Measurements from ENCODE around the gene GRB10.
"Not testable (repeated sequence)": the region's sequence is repeated elsewhere in the genome, so short reads cannot be mapped to it uniquely, and the experiment has no call there.

Gene GRB10

DNA sequence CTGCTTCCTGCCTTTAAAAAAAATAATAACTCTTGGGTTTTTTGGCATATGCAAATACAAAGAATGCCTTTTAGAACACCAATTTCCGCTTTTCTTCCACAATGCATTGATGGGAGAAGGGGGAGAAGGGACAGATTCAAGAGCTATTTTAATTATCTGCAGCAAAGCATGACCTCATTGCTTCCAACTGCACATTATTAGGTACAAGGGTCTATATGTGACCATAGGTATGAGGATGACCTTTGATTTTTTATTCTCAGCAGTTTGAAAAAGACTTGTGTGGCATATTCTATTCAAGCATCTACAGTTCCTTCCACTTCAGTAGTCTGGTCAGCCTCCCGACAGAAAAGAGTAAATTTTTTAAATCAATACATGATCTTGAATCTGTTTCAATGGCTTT lies 39.7 kb downstream of the GRB10 start:
- DNase-seq: no peak

DNA sequence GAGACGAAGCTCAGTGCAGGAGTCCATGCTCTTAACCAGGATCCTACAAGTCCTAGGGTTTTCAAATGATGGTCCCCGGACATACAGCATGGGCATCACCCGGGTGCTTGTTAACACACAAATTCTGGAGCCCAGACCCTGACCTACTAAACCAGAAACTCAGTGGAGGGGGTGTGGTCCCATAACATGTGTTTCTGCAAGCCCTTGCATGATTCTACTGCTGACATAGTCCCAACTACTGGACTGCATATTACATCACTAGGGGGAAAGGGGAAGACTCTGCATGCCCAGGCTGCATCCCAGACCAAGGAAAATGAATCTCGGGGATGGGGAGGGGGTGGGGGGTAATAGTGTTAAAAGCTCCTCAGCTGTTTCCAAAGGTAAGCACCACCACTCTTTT lies 40.3 kb downstream of the GRB10 start:
- DNase-seq: no peak

DNA sequence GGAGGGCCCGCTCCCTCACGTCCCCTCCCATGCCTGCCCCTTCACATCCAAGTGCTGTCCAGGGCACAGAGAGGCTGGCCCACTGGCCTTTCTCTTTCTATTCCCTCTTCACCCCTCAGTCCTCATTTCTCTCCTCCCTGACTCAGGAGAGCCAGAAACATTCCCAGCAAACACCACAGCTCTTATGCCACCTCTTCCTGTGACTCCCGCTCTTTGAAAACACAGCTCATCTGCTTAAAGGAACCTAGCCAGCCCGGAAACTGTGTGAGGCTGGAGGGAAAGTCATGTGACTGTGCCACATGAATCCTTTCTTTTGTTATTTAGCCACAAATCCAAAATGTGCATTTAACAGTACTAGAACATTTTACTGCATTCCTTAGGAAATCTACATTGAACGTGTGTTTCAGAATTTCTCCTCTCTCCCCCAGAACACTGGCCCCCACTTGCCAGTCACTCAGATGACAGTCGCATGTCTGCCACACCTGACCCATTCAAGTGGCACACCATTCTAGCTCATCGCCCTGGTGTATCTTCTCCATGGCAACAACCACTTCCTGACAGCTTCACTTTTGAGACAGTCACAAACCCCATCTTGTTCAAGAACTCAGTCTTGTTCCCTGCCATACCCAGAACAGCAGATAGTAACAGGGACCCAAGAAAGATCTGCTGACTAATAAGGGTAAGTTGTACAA lies 42.8 kb downstream of the GRB10 start:
- DNase-seq: no peak

- DNase-seq: no peak
Measured at GRCh38 chr7:50738932-50739331, 43.8 kb downstream of the GRB10 start.

- not testable (repeated sequence) for DNase-seq
Measured at GRCh38 chr7:50735836-50736235, 46.9 kb downstream of the GRB10 start.

DNA sequence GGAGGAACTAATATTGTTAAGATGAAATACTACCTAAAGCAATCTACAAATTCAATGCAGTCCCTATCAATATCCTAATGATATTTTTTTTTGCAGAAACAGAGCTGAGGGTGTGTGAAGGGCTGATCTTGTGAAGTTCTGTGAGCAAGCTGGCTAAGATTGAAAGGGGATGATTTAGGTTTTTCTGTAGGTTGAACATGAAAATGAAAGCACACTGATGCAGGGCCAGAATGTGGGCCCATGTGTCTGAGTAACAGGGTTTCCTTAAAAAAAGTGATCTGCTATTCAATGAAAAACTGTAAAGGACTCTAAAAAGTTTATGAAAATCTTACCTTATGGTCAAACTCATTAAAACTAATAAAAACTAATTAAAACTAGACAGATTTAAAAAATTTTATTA lies 47.4 kb downstream of the GRB10 start:
- no peak for DNase-seq

DNA sequence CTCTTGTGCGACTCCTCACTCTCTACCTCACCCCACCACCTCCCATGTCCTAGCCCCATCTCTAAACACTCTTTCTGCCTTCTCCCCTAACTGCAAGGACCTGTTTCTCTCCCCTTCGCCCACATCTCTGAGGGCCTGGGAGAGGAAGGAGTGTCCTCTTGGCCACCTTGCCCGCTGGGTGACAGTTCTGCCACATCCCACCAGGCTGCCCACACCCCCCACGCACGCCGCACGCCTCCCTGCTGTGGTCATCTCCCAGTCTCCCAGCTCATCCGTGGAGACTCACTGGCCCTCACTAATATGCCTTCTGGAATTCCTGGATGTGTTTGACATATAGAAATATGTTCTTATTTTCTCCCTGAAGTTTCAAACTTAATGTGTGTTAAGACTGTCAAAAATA lies 48.5 kb downstream of the GRB10 start:
- no peak for DNase-seq

DNA sequence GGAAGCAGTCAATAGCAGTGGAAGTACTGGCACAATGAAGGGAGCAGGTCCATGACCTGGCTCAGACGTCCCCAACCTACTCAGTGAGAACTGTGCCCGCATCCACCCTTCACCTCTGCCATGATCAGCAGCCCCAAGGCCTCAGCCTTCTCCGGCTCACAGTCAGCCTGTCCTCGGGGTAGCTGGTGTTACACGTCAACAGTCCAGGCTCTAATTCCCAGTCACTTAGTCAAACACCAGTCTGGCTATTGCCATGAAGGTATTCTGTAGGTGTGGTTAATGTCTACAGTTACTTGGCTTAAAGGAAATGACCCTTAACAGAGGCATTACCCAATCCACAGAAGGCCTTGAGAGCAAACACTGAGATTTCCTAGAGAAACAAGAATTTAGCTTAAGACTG lies 49.1 kb downstream of the GRB10 start:
- no peak for DNase-seq

- no peak for DNase-seq
Measured at GRCh38 chr7:50731703-50732582, 50.8 kb downstream of the GRB10 start.

GRCh38 chr7:50730446-50731400 lies 52.0 kb downstream of the GRB10 start:
- DNase-seq: no peak

DNA sequence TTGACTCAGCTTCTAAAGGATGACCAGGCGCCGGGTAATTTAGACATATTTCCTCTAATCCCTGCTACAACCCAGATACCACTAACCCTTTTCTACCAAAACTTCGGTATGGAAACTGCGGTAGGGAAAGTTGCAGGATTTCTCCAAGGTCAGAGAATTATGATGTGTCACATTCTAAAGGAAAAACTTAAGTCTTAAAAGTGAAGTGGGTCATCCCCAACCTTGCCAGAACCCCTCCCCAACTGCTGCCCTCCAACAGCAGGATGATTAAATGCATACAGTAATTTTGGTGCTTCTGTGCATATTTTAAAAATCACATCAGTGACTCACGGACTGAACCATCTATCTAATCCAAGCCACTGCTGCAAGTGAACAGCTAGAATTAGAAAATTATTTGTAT lies 52.7 kb downstream of the GRB10 start:
- no peak for DNase-seq

DNA sequence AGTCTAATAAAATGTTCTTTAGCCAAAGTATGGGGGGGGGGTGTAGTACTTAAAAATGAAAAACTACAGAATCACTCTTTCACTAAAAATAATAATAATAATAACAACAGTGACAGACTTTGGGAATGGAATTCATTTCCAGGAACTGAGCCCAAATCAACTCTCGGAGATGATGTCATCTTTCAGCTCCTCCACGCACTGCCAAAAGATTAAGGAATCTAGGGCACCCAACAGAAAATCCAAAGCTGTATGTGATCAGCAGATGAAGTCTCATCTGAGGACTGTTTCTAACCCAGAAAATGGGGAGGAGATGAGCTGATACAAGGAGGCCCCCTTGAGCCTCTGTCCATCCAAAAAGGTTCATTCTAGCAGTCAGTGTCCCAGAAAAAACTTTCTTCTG lies 54.5 kb downstream of the GRB10 start:
- no peak for DNase-seq

DNA sequence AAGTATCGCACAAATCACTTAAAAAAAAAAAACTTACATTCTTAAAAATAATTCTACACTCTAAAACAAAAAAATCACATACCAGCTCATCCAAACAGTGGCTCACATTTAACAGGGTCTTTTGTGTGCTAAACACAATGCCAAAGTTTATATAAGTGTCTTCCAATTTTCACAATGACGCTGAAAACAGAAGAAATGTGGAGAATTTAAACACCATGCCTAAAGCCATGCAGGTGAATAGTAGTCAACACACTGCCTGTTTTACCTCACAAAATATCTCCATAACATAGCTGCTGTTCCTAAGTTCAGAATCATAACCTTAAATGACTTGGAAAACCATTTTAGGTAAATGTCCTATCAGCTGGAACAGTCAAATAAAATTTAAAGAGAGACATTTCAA lies 55.0 kb downstream of the GRB10 start:
- no peak for DNase-seq

GRCh38 chr7:50727072-50727471 lies 55.6 kb downstream of the GRB10 start:
- no peak for DNase-seq

DNA sequence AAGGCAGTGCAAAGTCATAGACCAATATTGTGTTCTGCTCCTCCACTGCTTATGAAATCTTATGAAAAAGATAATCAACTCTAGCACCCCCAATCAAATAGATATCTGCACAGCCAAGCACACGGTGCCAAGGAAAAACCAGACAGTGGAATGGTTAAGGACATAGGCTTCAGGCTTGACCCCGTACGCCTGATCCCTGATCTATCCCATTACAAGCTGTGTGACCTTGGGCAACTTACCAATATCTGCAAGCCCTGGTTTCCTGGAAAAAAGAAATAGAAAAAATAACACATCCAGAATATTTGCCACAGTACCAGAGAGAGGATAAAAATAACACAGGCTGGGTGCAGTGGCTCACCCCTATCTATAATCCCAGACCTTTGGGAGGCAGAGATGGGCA lies 56.9 kb downstream of the GRB10 start:
- DNase-seq: no peak

- DNase-seq: no peak
Measured at GRCh38 chr7:50724526-50725520, 57.9 kb downstream of the GRB10 start.

DNA sequence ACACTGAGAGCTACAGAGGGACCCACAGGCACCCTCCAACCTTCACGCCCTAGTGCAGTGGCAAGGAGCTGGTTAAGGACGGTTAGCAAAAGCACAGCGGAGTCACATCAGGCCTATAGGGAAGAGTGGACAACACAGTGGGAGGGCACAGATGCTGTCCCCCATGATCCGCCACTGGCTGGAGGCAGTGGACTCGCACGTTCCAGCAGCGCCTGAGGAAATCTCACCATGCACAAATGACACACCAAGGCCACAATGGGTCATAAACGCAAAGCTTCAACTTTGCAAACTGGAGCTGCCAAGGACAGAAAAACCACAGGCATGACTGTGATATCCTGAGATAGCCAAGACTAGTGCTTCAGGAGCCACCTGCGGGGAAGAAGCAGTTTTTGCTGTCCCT lies 58.8 kb downstream of the GRB10 start:
- DNase-seq: no peak

DNA sequence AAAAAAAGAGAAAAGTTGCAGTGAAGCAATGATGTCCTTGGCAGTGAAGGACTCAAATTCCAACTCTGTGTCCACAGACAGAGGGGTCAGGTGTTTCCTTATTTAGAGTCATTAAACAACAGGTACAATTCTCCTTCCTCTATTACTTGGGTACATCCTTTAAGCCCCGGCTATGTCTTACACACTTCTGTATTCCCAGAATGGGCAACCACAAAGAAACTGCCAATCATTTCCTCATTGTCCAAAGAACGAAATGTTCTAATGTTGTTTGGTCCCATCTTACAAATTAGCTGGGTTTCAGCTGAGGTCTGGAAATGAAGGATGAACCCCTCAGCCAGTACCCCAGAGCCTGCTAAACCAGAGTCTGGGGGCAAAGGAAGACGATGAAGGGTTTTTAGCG lies 59.5 kb downstream of the GRB10 start:
- no peak for DNase-seq

GRCh38 chr7:50721661-50722259 lies 60.9 kb downstream of the GRB10 start:
- DNase-seq: no peak

GRCh38 chr7:50721160-50721559 lies 61.5 kb downstream of the GRB10 start:
- no peak for DNase-seq

DNA sequence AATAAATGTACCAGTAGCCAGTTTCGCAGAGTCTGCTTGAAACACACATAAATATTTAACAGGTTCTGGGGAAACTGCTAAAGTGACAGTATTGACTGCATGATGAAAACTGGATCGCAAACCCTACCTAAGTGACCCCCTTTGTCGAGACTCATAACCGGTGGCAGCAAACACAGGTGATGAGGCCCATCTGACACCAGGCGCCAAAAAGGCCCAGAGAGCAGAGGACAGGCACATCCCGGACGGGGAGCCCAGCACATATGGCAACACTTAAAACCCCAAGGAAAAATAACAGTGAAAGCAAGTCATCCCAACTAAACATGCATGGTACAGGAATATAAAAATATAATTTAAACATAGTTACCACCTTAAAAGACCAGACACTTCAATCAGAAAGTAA lies 62.4 kb downstream of the GRB10 start:
- no peak for DNase-seq

- no peak for DNase-seq
Measured at GRCh38 chr7:50718876-50719275, 63.8 kb downstream of the GRB10 start.

Measured in activated gamma-delta T cell (primary cell).